ENCODE measurements around the gene ZNF428. TPM values are rescaled to one million over a fixed set of nuclear protein-coding genes. Genes with fewer than 3 reads are reported as not detected.

Gene ZNF428
- total and polyA plus RNA-seq, 2 of the 8 experiments (the other 6 are each of a cell fraction or from before 2014, with no cell fraction given): 7.8 to 16.7 TPM

GRCh38 chr19:43631491-43631890 lies 12.1 kb upstream of the ZNF428 start:
- Histone ChIP-seq H2BK120ac (replicated peaks; ENCODE audit: low read depth, low read length) (no peak overlapping the region), H4K5ac (ENCODE audit: insufficient read length, low read depth, low read length) (no peak overlapping the region), H3K18ac (ENCODE audit: extremely low read depth, low read length) (no peak overlapping the region), H3K9me3 (ENCODE audit: insufficient read depth in 2 of 2, low read depth in 1 of 2, low read length in 1 of 2) (no peaks in the 10 kb centered on the region), H4K8ac (ENCODE audit: extremely low read depth, insufficient read depth, low read length) (no peak overlapping the region; the same call in 1 of the 2 replicates), H3K4me3 (ENCODE audit: extremely low read depth in 1 of 4, insufficient read depth in 2 of 4, low read depth in 3 of 4, low read length in 4 of 4) (no peak overlapping the region), H3K23ac (ENCODE audit: insufficient read length) (no peak overlapping the region), H2AFZ (ENCODE audit: low read length) (no peak overlapping the region), H3K4me1 (replicated peaks in 1 of 4; ENCODE audit: control insufficient read depth in 3 of 4, insufficient read depth in 4 of 4, low read length in 3 of 4) (peaks cover 6 to 19% (median 10%) of the 10 kb centered on the region in 4 experiments), H4K20me1 (replicated peaks in 1 of 2; ENCODE audit: control insufficient read depth in 1 of 2, insufficient read depth in 2 of 2, low read length in 2 of 2) (peaks cover 4 to 5% of the 10 kb centered on the region in 2 experiments), H2BK5ac (ENCODE audit: low read depth, low read length) (no peak overlapping the region), H3K56ac (replicated peaks; ENCODE audit: insufficient read length, low read depth, low read length) (no peak overlapping the region), H4K91ac (replicated peaks; ENCODE audit: insufficient read length, low read length) (no peak overlapping the region), H3K14ac (ENCODE audit: insufficient read length) (no peak overlapping the region), H3K4ac (replicated peaks; ENCODE audit: insufficient read length, low read depth, low read length) (no peak overlapping the region), H2BK20ac (ENCODE audit: low read length) (no peak overlapping the region), H3K79me2 (ENCODE audit: control insufficient read depth in 1 of 2, insufficient read depth in 2 of 2, low read length in 2 of 2) (no peaks in the 10 kb centered on the region), H2AK5ac (ENCODE audit: low read depth, low read length) (no peak overlapping the region), H3K27ac (ENCODE audit: low read depth, low read length) (no peak overlapping the region), H2BK15ac (ENCODE audit: low read length) (no peak overlapping the region), H3K9ac (replicated peaks in 1 of 4; ENCODE audit: extremely low read depth in 1 of 4, low read depth in 3 of 4, low read length in 3 of 4) (no peak overlapping the region), H3K27me3 (replicated peaks in 1 of 4; ENCODE audit: control insufficient read depth in 3 of 4, extremely low read depth in 1 of 4, insufficient read depth in 3 of 4, low read length in 3 of 4) (peaks cover 0 to 2% (median 0%) of the 10 kb centered on the region in 4 experiments; a peak in 1 of 7 replicates), H3K79me1 (ENCODE audit: low read depth, low read length) (no peaks in the 10 kb centered on the region), H3K36me3 (ENCODE audit: control insufficient read depth in 2 of 4, insufficient read depth in 4 of 4, low read length in 3 of 4) (no peaks in the 10 kb centered on the region; a peak in 2 of 8 replicates), H2BK12ac (ENCODE audit: low read depth, low read length) (no peak overlapping the region), H3K23me2 (ENCODE audit: low read depth, low read length) (peaks cover 9% of the 10 kb centered on the region; the same call in 1 of the 2 replicates), H3K4me2 (ENCODE audit: insufficient read depth in 1 of 2, low read depth in 2 of 2, low read length in 2 of 2) (no peak overlapping the region)
- DNase-seq (ENCODE audit: low read depth in 1 of 2, low spot score in 2 of 2) (no peak), FAIRE-seq (no peak)
- POLR2A ChIA-PET (ENCODE audit: partially characterized antibody): no interaction called here
- WGBS, 2 experiments (ENCODE audit: extremely low coverage in 1 of 2, insufficient coverage in 1 of 2, insufficient read length in 1 of 2, insufficient replicate concordance in 2 of 2, low coverage in 1 of 2, low lambda C conversion rate in 2 of 2, missing lambda C conversion rate in 1 of 2): 77% methylated on average over 5 of the region's 5 CpGs; no CpG with 5 or more reads in 1 of the 2 experiments
- CTCF ChIA-PET (ENCODE audit: partially characterized antibody): interaction anchor here (0.7 kb wide), 1 partner anchor 60 kb away, joined by 3 read pairs; no protein-coding TSS in a partner anchor
- TF ChIP-seq MAFK (IDR thresholded peaks at IDR 0.05; ENCODE audit: low read depth, low read length) (no peak), NRF1 (IDR thresholded peaks at IDR 0.05; ENCODE audit: low read depth, low read length) (no peak), CHD1 (IDR thresholded peaks at IDR 0.05; ENCODE audit: low read depth, low read length) (no peak), KDM4A (IDR thresholded peaks at IDR 0.05; ENCODE audit: low read depth, low read length, severe bottlenecking) (no peak), SRF (IDR thresholded peaks at IDR 0.05; ENCODE audit: low read depth, low read length) (no peak), SP4 (IDR thresholded peaks at IDR 0.05; ENCODE audit: low read length) (no peak), SP2 (IDR thresholded peaks at IDR 0.05; ENCODE audit: low read length) (no peak), SP1 (IDR thresholded peaks at IDR 0.05; ENCODE audit: low read depth, low read length) (no peak), SAP30 (IDR thresholded peaks at IDR 0.05; ENCODE audit: insufficient read depth, insufficient replicate concordance, low read length) (no peak), ASH2L (IDR thresholded peaks at IDR 0.05; ENCODE audit: low read length) (no peak), RNF2 (IDR thresholded peaks at IDR 0.05; ENCODE audit: borderline replicate concordance, low read depth, low read length, missing control alignments, poor library complexity, severe bottlenecking) (no peak)
- TF ChIP-seq, protein P1, sequence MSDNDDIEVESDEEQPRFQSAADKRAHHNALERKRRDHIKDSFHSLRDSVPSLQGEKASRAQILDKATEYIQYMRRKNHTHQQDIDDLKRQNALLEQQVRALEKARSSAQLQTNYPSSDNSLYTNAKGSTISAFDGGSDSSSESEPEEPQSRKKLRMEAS (IDR thresholded peaks at IDR 0.05): no peak
- TF ChIP-seq, protein P2, sequence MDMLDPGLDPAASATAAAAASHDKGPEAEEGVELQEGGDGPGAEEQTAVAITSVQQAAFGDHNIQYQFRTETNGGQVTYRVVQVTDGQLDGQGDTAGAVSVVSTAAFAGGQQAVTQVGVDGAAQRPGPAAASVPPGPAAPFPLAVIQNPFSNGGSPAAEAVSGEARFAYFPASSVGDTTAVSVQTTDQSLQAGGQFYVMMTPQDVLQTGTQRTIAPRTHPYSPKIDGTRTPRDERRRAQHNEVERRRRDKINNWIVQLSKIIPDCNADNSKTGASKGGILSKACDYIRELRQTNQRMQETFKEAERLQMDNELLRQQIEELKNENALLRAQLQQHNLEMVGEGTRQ (IDR thresholded peaks at IDR 0.05; ENCODE audit: low read length): no peak
